GM18505 (cell line): ENCODE data around the gene FLNB.

ENCODE experiments used
- ATAC-seq: cut with Tn5 transposase; IDR thresholded peaks from one replicate; pipeline ENCODE4 v1.9.1; 2021; ENCODE audit not compliant: unreplicated experiment
- POLR2A ChIP-seq: IDR thresholded peaks from 4 replicates; pipeline ENCODE4 v1.6.1; 2011; ENCODE audit warnings: borderline replicate concordance; ENCODE audit not compliant: insufficient read depth, insufficient read length; ENCODE audit errors: extremely low read depth

Gene FLNB

DNA sequence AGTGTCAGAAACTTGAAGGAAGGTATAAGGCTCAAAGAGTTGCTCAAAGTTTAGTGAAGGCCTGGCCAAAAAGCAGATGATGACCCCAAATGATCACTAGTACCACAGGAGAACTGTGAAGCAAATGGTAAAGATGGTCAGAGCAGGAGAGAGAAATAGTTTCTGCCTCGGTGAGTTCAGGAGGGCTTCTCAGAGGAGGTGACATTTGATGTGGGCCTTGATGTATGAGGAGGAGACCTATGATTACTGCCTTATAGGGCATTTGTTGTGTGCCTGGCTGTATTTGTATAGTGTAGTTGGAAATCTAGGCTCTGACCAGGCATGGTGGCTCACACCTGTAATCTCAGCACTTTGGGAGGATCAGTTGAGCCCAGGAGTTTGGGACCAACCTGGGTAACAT, 152.2 kb downstream of the FLNB start:
- no peak for TF ChIP-seq POLR2A
- no peak for ATAC-seq

DNA sequence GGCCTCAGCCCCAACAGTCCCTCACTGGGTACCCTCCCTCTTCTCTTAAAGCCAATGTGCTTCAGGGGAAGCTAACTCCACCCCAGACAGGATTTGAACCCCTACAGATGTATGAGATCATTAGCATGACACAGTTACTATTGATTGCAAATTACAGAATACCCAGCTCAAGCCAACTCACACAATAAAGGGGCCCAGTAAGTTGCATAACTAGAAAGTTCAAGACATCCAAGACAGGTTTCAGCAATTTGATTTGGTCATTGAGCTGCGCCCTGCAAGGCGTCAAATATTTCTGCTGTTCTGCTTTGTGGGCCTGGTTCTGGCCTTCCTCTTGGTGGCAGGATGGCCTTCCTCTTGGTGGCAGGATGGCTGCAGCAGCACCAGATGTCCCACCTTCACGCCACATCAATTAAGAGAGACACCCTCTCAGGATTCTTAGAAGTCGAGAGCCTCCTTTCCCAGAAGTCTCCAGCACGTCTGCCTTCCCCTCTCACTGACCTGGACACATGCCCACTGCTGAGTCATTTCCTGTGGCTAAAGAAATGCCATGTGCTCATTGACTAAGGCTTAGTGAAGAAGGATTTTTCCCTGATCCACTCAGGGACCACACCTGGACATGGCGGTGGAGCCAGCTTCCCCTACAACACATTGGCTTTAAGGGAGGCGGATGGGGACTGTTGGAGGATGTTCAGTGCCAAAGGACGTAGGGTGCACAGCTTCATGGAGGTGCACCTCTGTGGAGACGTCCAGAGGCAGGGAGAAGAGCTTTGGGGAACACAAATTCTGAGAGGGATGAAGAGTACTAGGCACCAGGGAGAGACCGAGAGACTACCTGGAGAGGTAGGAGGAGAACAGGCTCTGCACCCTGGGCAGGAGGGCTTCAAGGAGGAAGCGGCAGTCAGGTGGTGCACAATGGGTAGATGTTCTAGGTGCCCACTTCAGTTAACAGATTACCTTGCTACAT, 153.5 kb downstream of the FLNB start:
- ATAC-seq: no peak
- TF ChIP-seq POLR2A: no peak

DNA sequence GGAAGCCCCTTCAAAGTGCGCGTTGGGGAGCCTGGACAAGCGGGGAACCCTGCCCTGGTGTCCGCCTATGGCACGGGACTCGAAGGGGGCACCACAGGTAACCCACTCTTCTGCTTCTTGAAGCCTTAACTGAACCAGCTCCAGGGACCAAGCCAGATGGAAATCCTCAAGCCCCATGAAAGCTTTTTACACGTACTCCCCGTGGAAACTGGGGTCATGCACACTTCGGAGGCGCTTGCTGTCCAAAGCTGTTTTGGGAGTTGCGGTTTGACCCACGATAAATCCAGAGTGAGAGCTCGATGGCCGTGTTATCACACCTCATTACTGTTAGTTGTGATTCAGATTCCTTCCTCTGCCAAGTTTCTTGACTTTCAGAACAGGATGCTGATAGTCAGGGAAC, 155.0 kb downstream of the FLNB start:
- TF ChIP-seq POLR2A: no peak
- ATAC-seq: no peak

DNA sequence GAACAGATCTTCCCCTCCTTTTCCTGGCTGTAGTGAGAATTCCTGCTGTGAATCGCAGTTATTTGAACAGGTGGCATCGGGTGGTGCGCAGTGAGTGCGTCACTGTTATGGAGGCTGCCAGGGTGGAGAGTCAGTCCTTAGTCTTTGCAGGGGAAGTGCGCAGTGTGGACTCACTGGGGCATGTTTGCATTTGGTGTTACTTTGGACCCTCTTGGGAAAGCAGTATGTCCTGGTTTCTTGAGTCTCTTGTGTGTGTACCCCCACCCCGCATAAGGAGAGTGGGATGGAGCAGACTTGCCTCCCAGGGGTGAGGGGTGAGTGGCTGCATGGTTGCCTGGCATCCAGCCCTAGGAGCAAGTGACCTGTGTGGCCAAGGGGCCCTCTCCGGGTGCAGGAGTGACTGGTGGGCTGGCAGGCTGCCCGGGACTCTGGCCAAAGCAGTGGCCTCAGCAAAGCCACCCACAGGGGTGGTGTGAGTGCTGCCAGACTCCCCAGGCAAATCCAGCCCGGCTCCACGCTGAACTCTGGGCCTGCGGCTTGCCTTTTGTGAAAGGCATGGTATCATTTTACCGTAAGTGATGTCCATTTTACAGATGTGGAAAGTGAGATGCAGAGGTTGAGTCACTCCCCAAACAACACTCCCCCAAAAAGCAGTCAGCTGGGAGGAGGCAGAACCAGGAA, 156.1 kb downstream of the FLNB start:
- TF ChIP-seq POLR2A: no peak
- no peak for ATAC-seq

DNA sequence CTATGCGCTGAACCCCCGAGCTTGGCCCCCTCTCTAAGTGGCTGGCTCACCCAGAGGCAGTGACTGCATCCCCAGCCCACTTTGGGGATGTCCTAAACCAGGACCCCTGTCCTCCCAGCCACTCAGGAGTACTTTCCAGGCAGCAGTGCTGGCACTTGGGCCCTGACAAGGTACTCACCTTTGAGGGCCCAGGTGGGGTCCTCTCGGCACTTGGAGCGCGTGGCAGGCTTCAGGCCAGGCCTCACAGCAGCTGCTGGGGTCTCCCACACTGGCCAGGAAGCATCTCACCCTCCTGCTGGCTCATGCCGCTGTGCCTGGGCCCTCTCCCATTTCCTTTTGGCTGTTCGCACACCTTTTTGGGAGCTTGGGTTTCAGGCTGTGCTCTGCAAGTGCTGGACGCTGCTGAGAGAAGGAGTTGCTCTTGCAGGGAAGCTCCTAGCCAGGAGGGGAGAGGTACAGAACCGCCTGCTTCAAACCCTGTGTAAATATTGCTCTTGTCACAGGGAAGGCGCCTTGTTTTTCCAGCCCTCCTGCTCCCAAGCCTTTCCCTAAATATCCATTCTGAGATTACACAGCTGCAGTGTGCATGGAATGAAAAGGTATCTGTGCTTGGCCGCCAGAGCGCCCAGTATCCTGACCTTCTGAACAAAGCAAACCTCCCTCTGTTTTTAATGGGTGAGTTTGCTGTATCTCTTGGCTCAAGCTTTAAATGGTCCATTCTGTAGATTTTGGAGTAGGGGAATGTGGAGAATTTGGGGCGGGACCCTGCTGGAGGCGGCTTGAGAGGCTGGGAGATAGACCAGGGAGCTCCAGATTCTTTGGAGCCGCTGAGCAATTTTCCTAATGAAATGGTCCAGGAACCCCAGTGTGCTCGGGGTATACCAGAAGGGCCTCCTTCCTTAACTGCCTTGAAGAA, 156.9 kb downstream of the FLNB start:
- TF ChIP-seq POLR2A: no peak

DNA sequence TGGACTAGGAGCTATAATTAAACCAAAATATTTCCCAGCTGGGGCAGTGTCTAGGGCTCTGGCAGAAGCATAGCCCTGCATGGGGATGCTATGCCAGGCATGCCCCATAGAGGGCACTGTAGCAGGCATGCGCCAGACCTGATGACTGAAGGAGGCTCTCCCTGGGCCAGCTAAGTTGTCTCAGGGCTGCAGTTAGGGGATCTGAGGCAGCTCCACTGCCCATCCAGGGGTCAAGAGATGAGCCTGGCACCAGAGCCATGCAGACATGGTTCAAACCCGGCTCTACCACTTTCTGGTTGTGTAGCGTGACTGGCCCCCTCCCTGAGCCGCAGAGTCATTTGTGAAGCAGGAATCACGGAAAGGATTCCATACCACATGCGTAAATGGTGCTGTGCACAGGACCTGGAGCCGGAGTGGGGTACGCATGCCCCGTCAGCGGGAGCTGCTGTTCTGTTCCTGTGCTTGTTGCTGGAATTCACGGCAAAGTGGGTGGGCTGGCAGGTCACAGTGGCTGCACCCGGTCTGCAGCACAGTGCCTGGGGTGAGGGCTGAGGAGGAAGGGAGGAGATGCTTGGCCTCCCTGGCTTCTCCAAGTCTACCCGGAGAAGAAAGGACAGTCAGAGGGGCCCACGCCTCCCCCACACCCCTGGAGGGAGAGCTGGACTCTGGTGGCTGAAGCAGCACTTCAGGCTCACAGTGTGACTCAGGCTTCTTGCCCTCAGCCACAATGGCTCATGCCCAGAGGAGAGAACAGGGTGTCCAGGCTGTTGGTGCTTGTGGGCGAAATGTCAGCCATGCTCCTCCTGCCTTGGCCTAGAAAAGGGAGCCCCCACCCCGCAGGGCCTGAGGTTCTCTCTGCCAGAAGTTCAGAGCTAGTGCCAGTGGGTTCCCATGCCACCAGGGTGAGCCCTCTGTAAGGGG, 159.5 kb downstream of the FLNB start:
- ATAC-seq: no peak

More for the DNA sequence above, 156.9 kb downstream of the FLNB start:
- no peak for ATAC-seq

DNA sequence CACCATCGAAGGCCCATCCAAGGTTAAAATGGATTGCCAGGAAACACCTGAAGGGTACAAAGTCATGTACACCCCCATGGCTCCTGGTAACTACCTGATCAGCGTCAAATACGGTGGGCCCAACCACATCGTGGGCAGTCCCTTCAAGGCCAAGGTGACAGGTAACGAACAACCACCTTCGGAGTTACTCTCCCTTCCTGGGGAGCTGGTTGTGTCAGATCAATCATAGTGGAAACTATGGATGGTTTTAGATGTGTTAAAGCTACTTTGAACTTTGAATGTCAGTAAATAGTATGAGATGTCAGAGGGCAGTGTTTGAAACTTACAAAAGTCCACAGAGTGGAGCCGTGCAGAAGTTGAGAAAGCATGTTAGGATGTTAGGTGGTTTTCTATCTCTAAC, 160.3 kb downstream of the FLNB start:
- ATAC-seq: no peak
- TF ChIP-seq POLR2A: no peak

More for the DNA sequence above, 159.5 kb downstream of the FLNB start:
- no peak for TF ChIP-seq POLR2A

DNA sequence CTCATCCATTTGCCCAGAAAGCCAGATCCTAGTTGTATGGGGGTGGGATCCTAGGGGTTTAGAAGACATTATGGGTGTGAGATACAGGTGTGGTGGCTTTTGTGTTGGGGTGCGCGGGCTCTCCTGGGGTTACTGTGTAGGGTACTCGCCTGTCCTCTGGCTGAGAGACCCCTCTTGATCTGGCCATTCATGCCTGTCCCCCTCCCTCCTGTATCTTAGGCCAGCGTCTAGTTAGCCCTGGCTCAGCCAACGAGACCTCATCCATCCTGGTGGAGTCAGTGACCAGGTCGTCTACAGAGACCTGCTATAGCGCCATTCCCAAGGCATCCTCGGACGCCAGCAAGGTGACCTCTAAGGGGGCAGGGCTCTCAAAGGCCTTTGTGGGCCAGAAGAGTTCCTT, 161.1 kb downstream of the FLNB start:
- ATAC-seq: no peak
- TF ChIP-seq POLR2A: no peak

DNA sequence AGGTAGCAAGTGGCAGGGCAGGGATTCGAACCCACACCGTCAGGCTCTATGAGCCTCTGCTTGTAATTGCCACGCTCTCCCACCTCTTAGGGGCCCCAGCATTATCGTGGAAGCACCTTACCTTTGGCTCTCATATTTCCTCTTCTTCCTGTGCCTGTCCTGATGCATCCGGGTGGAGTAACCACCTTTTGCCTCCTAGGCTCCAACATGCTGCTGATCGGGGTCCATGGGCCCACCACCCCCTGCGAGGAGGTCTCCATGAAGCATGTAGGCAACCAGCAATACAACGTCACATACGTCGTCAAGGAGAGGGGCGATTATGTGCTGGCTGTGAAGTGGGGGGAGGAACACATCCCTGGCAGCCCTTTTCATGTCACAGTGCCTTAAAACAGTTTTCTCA, 162.2 kb downstream of the FLNB start:
- no peak for TF ChIP-seq POLR2A
- no peak for ATAC-seq

DNA sequence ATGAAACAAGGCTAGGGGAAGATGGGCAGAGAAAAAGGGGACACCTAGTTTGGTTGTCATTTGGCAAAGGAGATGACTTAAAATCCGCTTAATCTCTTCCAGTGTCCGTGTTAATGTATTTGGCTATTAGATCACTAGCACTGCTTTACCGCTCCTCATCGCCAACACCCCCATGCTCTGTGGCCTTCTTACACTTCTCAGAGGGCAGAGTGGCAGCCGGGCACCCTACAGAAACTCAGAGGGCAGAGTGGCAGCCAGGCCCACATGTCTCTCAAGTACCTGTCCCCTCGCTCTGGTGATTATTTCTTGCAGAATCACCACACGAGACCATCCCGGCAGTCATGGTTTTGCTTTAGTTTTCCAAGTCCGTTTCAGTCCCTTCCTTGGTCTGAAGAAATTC, 162.9 kb downstream of the FLNB start:
- ATAC-seq: no peak
- no peak for TF ChIP-seq POLR2A

DNA sequence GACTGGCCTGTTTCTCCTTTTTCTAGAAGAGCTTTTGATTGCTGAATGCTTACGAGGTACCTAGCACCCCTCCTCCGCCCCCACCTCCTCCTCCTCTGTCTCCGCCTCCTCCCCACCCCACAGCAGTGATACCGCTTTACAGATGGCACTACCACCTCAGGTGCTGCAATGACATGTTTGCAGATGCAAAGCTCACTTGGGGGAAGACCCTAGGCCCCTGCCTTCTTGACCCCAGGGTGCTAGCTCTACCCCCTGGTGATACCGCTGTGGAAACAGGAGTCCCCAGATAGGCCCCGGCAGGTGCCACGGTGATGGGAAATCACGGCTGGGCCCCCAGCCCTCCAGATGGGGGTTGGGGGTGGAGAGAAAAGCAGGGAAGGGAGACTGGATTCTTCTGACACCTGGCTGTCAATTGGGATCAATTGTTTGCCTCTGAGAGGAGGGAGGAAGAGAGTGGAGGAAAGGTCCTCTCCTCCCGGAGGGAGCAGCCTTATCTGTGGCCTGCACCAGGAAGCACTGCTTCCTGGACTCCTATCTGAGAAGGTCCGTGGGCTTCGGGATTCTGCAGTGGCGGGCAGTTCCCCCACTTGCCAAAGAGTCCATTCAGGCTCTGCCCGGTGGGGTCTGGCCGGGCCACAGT, 164.9 kb downstream of the FLNB start:
- no peak for TF ChIP-seq POLR2A

More for the DNA sequence above, 164.9 kb downstream of the FLNB start:
- ATAC-seq: no peak
